ENCODE results near the gene PGAM5. TPM values are rescaled to one million over a fixed set of nuclear protein-coding genes. Genes with fewer than 3 reads are reported as not detected.

PGAM5 gene
- polyA plus RNA-seq, 2 of the 4 experiments (the other 2 are of a cell fraction), result 29.3 to 51.3 TPM

GRCh38 chr12:132668191-132669088 is 42.2 kb upstream of the PGAM5 start:
- H3K4me3 ChIP-seq, result no peak overlapping the region
- H3K9me3 ChIP-seq, result no peaks in the 10 kb centered on the region
- DNase-seq (ENCODE audit: low read depth in 1 of 2, low spot score in 1 of 2), result no peak
- 94% methylated on average over 30 of the region's 30 CpGs for WGBS (ENCODE audit: missing lambda C conversion rate)
- POLR2A ChIA-PET, result no interaction called here
- CTCF ChIA-PET, result interaction anchor here (1.2 kb wide), 1 partner anchor 28 kb away, joined by 3 read pairs; no protein-coding TSS in a partner anchor
- H3K4me1 ChIP-seq, result no peaks in the 10 kb centered on the region
- no peak overlapping the region for H3K27ac ChIP-seq
- no peak overlapping the region for H3K4me2 ChIP-seq
- FAIRE-seq, result no peak
- ATAC-seq, result no peak
- no peak for TF ChIP-seq RAD21 (conservative IDR thresholded peaks at IDR 0.05 in 1 of 2, IDR thresholded peaks at IDR 0.05 in 1 of 2)
- TF ChIP-seq KDM5A (IDR thresholded peaks at IDR 0.05), result no peak

- no peaks in the 10 kb centered on the region for H3K4me1 ChIP-seq
- H3K27ac ChIP-seq, result no peak overlapping the region
- CTCF ChIA-PET, result no interaction called here
- H3K4me3 ChIP-seq, result no peak overlapping the region
- ATAC-seq, result no peak
- POLR2A ChIA-PET, result no interaction called here
- no peak for DNase-seq (ENCODE audit: low read depth in 1 of 2, low spot score in 1 of 2)
- H3K9me3 ChIP-seq, result no peaks in the 10 kb centered on the region
- FAIRE-seq, result no peak
- WGBS (ENCODE audit: missing lambda C conversion rate), result 94% methylated on average over 17 of the region's 17 CpGs
- no peak for TF ChIP-seq MAFK (IDR thresholded peaks at IDR 0.05; ENCODE audit: partially characterized antibody)
- no peak for TF ChIP-seq TFCP2L1 (CRISPR knock-in tag; IDR thresholded peaks at IDR 0.05)
- no peak for TF ChIP-seq ELK1 (IDR thresholded peaks at IDR 0.05; ENCODE audit: low read depth, low read length)
- TF ChIP-seq GATA3 (IDR thresholded peaks at IDR 0.05; ENCODE audit: borderline replicate concordance), result no peak
- no peak for TF ChIP-seq RFX5 (IDR thresholded peaks at IDR 0.05)
- TF ChIP-seq CTCF (IDR thresholded peaks at IDR 0.05), result no peak
- TF ChIP-seq MAX (IDR thresholded peaks at IDR 0.05), result no peak
- TF ChIP-seq KDM5A (IDR thresholded peaks at IDR 0.05), result no peak
- H3K4me2 ChIP-seq, result no peak overlapping the region
Measured at GRCh38 chr12:132669166-132669879, 41.3 kb upstream of the PGAM5 start.

GRCh38 chr12:132672116-132672515 is 38.5 kb upstream of the PGAM5 start:
- 93% methylated on average over 16 of the region's 16 CpGs for WGBS (ENCODE audit: missing lambda C conversion rate)
- Histone ChIP-seq H3K27ac (no peak overlapping the region), H3K9me3 (no peaks in the 10 kb centered on the region), H3K4me2 (no peak overlapping the region), H3K4me1 (no peaks in the 10 kb centered on the region), H3K4me3 (no peak overlapping the region)
- no peak for DNase-seq (ENCODE audit: low read depth in 1 of 2, low spot score in 1 of 2)
- ATAC-seq, result no peak
- TF ChIP-seq RNF2 (IDR thresholded peaks at IDR 0.05; ENCODE audit: borderline replicate concordance, low read depth), result no peak
- TF ChIP-seq ESRRA (IDR thresholded peaks at IDR 0.05; ENCODE audit: borderline replicate concordance, low read length), result no peak
- TF ChIP-seq TFCP2L1 (CRISPR knock-in tag; IDR thresholded peaks at IDR 0.05), result no peak
- no peak for TF ChIP-seq E2F6 (IDR thresholded peaks at IDR 0.05; ENCODE audit: borderline replicate concordance, low read depth)
- no peak for TF ChIP-seq TP53 (CRISPR knock-in tag; IDR thresholded peaks at IDR 0.05)
- no peak for TF ChIP-seq MYC (IDR thresholded peaks at IDR 0.05; ENCODE audit: borderline replicate concordance, low read length)
- TF ChIP-seq MAZ (IDR thresholded peaks at IDR 0.05; ENCODE audit: borderline replicate concordance, low read depth, low read length), result no peak
- TF ChIP-seq SMC3 (IDR thresholded peaks at IDR 0.05), result no peak
- TF ChIP-seq KDM5A (IDR thresholded peaks at IDR 0.05), result no peak
- no peak for TF ChIP-seq EP300 (IDR thresholded peaks at IDR 0.05)
- no peak for TF ChIP-seq JUNB (IDR thresholded peaks at IDR 0.05)
- no peak for TF ChIP-seq KDM1A (IDR thresholded peaks at IDR 0.05; ENCODE audit: low read depth)
- TF ChIP-seq EHF (CRISPR knock-in tag; IDR thresholded peaks at IDR 0.05), result no peak
- no peak for TF ChIP-seq ELK1 (IDR thresholded peaks at IDR 0.05; ENCODE audit: low read depth, low read length)
- no peak for TF ChIP-seq CEBPB (IDR thresholded peaks at IDR 0.05)
- no peak for TF ChIP-seq JUN (IDR thresholded peaks at IDR 0.05)
- no peak for TF ChIP-seq HMGXB4 (CRISPR knock-in tag; IDR thresholded peaks at IDR 0.05; ENCODE audit: borderline replicate concordance)
- TF ChIP-seq POLR2AphosphoS2 (conservative IDR thresholded peaks at IDR 0.05; ENCODE audit: low read length), result no peak
- FAIRE-seq, result no peak
- ChIA-PET POLR2A (no interaction called here), CTCF (interaction anchor here (0.9 kb wide), 1 partner anchor 57 kb away, joined by 5 read pairs; no protein-coding TSS in a partner anchor)
